Measurements from ENCODE around the gene TNRC6B. TPM values are rescaled to one million over a fixed set of nuclear protein-coding genes. Genes with fewer than 3 reads are reported as not detected.
"Not testable (repeated sequence)": the region's sequence is repeated elsewhere in the genome, so short reads cannot be mapped to it uniquely, and the experiment has no call there.

Gene TNRC6B
- total RNA-seq, 6 experiments from 2014 or later, result 30.8 to 36.3 (median 34.3) TPM

GRCh38 chr22:40216041-40216756 lies 38.5 kb downstream of the TNRC6B start:
- Mint-ChIP-seq H3K27ac (no peak overlapping the region), H3K4me1 (ENCODE audit: low read depth) (peaks cover 57% of the 10 kb centered on the region), H3K9me3 (no peaks in the 10 kb centered on the region), H3K36me3 (ENCODE audit: low read depth) (no peaks in the 10 kb centered on the region), H3K27me3 (ENCODE audit: insufficient read depth) (no peaks in the 10 kb centered on the region; the same call in 1 of the 2 replicates), H3K4me3 (no peak overlapping the region)
- TF ChIP-seq, protein P1, sequence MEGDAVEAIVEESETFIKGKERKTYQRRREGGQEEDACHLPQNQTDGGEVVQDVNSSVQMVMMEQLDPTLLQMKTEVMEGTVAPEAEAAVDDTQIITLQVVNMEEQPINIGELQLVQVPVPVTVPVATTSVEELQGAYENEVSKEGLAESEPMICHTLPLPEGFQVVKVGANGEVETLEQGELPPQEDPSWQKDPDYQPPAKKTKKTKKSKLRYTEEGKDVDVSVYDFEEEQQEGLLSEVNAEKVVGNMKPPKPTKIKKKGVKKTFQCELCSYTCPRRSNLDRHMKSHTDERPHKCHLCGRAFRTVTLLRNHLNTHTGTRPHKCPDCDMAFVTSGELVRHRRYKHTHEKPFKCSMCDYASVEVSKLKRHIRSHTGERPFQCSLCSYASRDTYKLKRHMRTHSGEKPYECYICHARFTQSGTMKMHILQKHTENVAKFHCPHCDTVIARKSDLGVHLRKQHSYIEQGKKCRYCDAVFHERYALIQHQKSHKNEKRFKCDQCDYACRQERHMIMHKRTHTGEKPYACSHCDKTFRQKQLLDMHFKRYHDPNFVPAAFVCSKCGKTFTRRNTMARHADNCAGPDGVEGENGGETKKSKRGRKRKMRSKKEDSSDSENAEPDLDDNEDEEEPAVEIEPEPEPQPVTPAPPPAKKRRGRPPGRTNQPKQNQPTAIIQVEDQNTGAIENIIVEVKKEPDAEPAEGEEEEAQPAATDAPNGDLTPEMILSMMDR (IDR thresholded peaks at IDR 0.05), result no peak
- DNase-seq, result no peak

DNA sequence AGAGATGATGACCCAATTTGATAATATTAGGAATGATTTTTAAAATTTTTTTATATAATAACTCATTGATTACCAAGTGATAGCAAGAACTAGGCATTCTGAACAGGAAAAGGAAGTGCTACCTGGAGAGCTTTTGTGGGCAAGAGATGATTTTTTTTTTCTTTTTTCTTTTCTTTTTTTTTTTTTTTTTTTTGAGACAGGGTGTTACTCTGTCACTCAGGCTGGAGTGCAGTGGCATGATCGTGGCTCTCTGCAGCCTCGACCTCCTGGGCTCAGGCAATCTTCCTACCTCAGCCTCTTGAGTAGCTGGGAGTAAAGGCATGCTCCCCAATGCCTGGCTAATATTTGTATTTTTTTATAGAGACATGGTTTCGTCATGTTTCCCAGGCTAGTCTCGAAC lies 40.4 kb downstream of the TNRC6B start:
- Mint-ChIP-seq H3K36me3 (ENCODE audit: low read depth) (peaks cover 7% of the 10 kb centered on the region; the same call in 1 of the 2 replicates), H3K4me3 (no peak overlapping the region), H3K4me1 (ENCODE audit: low read depth) (peaks cover 46% of the 10 kb centered on the region), H3K27ac (no peak overlapping the region), H3K9me3 (no peaks in the 10 kb centered on the region), H3K27me3 (ENCODE audit: insufficient read depth) (no peaks in the 10 kb centered on the region; the same call in 1 of the 2 replicates)
- no peak for DNase-seq
- TF ChIP-seq, protein P1 (IDR thresholded peaks at IDR 0.05), result no peak

DNA sequence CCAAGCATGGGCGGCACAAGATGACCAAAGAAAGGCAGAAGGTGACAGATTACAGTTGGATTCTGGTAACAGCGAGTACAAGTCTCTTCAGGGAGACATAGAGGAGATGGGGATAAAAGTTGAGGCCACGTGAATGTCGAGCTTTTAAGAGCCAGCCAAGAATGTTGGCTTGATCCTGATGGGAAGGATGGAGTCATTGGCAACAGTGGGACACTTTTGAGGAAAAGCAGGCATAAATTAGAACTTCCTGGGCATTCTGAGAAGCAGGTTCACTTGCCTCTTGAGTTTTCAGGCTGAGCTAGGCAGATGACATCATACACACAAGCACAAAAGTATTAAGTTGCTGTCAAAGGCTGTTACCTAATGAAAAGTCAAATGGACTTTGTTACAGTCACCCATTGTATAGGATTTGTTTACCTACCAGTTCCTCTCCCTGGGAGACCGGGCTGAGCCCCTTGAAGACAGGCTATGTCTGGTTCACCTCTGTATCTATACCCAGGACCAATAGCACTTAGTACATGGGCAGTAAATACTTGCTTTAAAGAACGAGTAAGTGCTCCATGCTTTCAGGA lies 41.1 kb downstream of the TNRC6B start:
- Mint-ChIP-seq H3K4me1 (ENCODE audit: low read depth) (peaks cover 47% of the 10 kb centered on the region), H3K27me3 (ENCODE audit: insufficient read depth) (no peaks in the 10 kb centered on the region), H3K4me3 (no peak overlapping the region), H3K27ac (no peak overlapping the region), H3K36me3 (ENCODE audit: low read depth) (peaks cover 7% of the 10 kb centered on the region; the same call in 1 of the 2 replicates), H3K9me3 (no peaks in the 10 kb centered on the region)
- DNase-seq, result no peak
- TF ChIP-seq, protein P1 (IDR thresholded peaks at IDR 0.05), result no peak

DNA sequence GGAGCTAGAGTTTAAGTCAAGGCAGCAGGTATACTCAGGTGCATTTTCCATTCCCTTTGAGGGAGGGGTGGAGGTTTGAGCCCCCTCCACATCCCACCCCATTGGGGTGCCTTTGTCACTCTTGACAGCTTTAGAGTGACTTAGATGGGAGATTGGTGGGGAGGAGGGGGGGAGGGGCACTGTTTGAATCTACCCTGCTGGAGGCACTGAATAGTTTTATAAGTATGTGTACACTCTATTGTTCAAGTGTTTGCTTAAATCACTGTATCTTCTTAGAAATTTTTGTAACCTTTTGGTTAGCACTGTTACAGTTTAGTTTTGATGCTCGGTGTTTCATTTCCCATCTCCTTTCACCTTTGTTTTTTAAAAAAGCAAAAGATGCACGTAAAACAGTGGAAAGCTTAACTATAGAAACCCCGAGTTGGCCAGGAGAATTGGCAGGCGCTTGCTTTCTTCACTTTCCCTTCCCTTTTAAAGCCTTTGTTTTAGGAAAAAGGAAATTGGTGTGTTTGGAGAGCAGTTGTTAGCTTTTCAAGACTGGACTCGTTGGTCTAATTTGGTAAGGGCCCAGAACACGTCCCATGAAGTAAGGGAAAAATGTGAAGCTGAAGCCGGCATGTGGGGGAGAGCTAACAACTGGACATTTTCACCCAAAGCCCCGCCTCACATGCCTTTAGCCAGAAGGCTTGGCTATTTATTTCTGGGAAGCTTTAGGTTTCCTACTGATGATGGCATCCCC lies 42.8 kb downstream of the TNRC6B start:
- no peaks in the 10 kb centered on the region for H3K27me3 Mint-ChIP-seq (ENCODE audit: insufficient read depth)
- H3K4me1 Mint-ChIP-seq (ENCODE audit: low read depth), result peaks cover 50% of the 10 kb centered on the region
- peaks cover 7% of the 10 kb centered on the region; the same call in 1 of the 2 replicates for H3K36me3 Mint-ChIP-seq (ENCODE audit: low read depth)
- no peaks in the 10 kb centered on the region for H3K9me3 Mint-ChIP-seq
- TF ChIP-seq, protein P1 (IDR thresholded peaks at IDR 0.05), result no peak
- DNase-seq, result no peak
- H3K27ac Mint-ChIP-seq, result no peak overlapping the region
- H3K4me3 Mint-ChIP-seq, result no peak overlapping the region; the same call in 1 of the 2 replicates

DNA sequence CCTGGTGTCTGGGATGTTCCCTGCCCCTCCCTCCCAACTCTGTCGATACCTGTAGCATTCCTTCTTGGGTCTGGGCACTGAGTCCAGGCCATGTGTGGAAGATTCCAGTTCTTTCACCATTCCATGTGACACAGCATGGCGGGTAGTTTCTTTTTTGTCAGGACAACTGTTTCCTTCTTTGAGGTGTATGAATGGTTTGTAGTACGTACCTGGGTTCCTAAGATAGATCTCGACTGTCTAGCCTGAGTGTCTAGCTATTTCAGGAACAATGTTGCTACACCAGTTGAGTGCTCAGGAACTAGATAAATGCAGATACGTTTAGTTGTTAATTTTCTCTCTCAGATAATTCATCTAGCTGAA lies 43.3 kb downstream of the TNRC6B start:
- Mint-ChIP-seq H3K27ac (no peak overlapping the region; the same call in 1 of the 2 replicates), H3K4me1 (ENCODE audit: low read depth) (peaks cover 46% of the 10 kb centered on the region), H3K36me3 (ENCODE audit: low read depth) (peaks cover 7% of the 10 kb centered on the region; the same call in 1 of the 2 replicates), H3K9me3 (no peaks in the 10 kb centered on the region), H3K27me3 (ENCODE audit: insufficient read depth) (no peaks in the 10 kb centered on the region), H3K4me3 (no peak overlapping the region)
- TF ChIP-seq, protein P1 (IDR thresholded peaks at IDR 0.05), result no peak
- no peak for DNase-seq

DNA sequence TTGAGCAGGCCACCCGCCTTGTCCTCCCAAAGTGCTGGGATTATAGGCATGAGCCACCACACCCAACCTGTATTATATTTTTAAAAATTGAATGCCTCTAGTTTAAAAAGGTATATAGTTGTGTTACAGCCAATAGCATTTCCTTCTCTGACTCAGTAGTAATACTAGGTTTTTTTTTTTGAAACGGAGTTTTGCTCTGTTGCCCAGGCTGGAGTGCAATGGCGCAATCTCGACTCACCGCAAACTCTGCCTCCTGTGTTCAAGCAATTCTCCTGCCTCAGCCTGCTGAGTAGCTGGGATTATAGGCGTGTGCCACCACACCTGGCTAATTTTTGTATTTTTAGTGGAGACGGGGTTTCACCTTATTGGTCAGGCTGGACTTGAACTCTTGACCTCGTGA lies 45.3 kb downstream of the TNRC6B start:
- not testable (repeated sequence) for H3K27ac Mint-ChIP-seq; H3K4me3 Mint-ChIP-seq; H3K9me3 Mint-ChIP-seq; H3K27me3 Mint-ChIP-seq (ENCODE audit: insufficient read depth); H3K36me3 Mint-ChIP-seq (ENCODE audit: low read depth); DNase-seq
- H3K4me1 Mint-ChIP-seq (ENCODE audit: low read depth), result peaks cover 46% of the 10 kb centered on the region

All from HFFc6 (cell line).